ENCODE measurements around the gene PFKP.

Gene PFKP

DNA sequence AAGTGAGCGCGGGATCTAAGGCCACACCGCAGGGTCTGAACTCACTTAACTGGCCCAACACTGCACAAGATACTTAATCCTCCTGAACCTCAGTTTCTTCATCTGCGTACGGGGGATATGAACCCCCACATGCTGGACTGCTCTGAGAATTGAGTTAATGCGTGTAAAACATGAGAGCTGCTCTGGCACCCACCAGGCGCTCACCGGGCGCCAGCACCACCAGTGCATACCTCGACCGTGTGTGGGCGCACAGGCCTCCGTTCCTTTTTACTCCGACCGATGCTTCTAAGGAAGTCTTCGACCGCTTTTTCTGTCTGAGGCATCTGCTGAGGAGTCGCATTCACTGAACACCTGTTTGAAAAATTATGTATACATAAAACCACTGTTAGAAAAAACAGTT, 78.0 kb downstream of the PFKP start:
- TF ChIP-seq, protein P1, sequence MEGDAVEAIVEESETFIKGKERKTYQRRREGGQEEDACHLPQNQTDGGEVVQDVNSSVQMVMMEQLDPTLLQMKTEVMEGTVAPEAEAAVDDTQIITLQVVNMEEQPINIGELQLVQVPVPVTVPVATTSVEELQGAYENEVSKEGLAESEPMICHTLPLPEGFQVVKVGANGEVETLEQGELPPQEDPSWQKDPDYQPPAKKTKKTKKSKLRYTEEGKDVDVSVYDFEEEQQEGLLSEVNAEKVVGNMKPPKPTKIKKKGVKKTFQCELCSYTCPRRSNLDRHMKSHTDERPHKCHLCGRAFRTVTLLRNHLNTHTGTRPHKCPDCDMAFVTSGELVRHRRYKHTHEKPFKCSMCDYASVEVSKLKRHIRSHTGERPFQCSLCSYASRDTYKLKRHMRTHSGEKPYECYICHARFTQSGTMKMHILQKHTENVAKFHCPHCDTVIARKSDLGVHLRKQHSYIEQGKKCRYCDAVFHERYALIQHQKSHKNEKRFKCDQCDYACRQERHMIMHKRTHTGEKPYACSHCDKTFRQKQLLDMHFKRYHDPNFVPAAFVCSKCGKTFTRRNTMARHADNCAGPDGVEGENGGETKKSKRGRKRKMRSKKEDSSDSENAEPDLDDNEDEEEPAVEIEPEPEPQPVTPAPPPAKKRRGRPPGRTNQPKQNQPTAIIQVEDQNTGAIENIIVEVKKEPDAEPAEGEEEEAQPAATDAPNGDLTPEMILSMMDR (IDR thresholded peaks at IDR 0.05; ENCODE audit: insufficient read depth, low read depth, low read length, missing control alignments) = no peak
- H3K4me3 ChIP-seq (ENCODE audit: low read depth, low read length) = no peak overlapping the region
- DNase-seq (ENCODE audit: low read depth) = no peak

DNA sequence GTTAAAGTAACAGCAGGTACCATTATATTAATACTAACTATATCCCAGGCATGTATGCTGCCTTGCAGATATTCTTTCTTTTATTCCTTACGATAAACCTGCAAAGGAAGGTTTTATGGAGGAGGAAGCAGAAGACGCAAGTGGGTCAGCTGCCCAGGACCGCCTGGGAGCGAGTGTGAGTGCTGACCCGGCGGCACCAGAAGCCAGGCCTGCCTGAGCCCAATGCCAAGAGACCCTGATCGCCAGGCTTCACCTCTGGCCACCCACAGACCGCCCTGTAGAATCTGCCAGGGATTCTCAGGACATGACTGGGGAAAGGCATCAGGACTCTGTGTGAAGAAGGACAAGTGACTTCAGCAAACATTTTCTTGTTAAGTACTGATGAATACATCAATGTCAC, 78.9 kb downstream of the PFKP start:
- H3K4me3 ChIP-seq (ENCODE audit: low read depth, low read length) = no peak overlapping the region
- TF ChIP-seq, protein P1 (IDR thresholded peaks at IDR 0.05; ENCODE audit: insufficient read depth, low read depth, low read length, missing control alignments) = no peak
- DNase-seq (ENCODE audit: low read depth) = no peak

DNA sequence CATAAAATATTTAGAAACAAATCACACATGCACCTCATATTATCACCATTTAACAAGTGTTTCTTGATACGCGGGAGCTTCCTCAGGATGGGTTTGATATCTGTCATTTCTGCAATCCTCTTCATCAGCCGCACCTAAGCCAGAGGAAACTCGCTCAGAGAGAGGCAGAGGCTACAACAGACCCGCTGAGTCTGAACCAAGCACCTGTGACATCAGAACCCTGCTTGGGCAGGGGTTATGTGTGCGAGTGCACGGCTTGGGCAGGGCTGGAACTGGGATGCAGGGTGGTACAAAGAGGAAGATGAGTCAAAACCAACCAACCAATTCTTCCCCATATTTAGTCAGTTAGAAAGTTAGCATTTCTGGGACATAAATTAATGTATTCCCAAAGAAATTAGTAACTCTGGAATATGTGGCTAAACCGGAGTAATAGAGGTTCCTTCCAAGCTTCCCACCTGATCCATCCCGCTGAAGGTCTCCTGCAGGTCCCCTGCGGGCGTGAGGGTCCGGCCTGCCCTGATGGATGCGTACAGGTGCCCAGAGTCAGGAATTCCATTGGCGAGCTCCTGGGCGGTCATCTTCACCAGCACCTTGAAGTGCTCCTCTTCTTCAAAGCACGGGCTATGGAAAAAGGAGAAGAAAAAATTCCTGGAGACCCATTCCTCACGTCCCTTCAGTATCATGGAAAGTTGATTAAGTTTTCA, 79.9 kb downstream of the PFKP start:
- H3K4me3 ChIP-seq (ENCODE audit: low read depth, low read length) = no peak overlapping the region
- DNase-seq (ENCODE audit: low read depth) = no peak
- TF ChIP-seq, protein P1 (IDR thresholded peaks at IDR 0.05; ENCODE audit: insufficient read depth, low read depth, low read length, missing control alignments) = no peak

DNA sequence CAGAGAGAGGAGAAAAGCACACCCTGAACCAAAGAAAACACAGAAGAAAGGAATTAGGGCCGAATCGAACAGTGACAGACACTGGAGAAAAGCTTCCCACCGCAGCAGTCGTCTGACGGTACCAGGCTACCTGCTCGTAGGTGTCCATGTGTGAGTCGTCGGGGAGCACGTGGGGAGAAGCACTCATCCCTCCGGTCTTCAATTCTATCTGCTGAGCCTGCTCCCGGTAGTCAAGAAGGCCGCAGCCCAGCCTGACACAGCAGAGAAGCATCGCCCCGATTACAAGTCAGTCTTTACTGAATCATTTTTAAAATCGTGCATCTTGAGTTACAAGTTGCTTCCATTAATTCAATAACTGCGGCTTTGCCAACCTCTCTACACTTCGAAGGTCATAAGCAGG, 80.7 kb downstream of the PFKP start:
- no peak for DNase-seq (ENCODE audit: low read depth)
- TF ChIP-seq, protein P1 (IDR thresholded peaks at IDR 0.05; ENCODE audit: insufficient read depth, low read depth, low read length, missing control alignments) = no peak

DNA sequence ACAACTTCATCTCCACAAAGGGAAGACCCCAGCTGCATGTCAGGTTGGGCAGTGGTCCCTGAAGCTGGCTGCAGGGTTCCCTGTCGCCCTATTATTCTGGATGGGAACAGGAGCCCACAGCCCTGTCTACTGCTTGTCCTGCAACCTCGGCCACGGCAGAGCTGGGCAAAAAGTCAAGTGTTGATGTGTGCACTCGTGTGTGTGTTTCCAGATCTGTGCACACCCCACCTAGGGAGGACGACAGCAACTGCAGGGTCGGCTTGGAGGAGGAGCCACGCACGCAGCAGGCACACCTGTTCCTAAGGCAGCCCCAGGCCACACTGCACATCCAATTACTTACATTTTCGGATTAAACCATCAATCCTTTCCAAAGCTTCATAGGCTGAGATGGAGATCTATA, 81.6 kb downstream of the PFKP start:
- TF ChIP-seq, protein P1 (IDR thresholded peaks at IDR 0.05; ENCODE audit: insufficient read depth, low read depth, low read length, missing control alignments) = no peak

More for the DNA sequence above, 80.7 kb downstream of the PFKP start:
- H3K4me3 ChIP-seq (ENCODE audit: low read depth, low read length) = no peak overlapping the region

DNA sequence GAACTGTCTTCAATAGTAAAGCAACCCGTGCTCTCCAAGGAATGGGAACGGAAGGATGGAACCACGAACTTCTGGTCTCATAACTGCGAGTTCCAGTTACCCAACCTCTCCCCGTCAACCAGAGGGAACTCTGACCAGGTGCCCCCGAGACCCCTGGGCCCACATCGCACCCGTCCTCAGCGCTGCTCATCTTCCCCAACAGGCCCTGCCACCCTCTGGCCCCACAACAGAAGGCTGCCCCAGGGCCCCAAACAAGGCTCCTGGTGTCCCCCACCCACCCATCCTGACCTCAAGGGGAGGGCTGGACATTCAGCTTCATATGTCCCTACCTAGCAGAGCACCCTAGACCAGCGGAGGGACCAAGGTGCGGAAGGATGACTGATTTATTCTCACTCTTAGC, 82.6 kb downstream of the PFKP start:
- TF ChIP-seq, protein P1 (IDR thresholded peaks at IDR 0.05; ENCODE audit: insufficient read depth, low read depth, low read length, missing control alignments) = no peak
- no peak overlapping the region for H3K4me3 ChIP-seq (ENCODE audit: low read depth, low read length)
- no peak for DNase-seq (ENCODE audit: low read depth)

More for the DNA sequence above, 81.6 kb downstream of the PFKP start:
- DNase-seq (ENCODE audit: low read depth) = no peak
- H3K4me3 ChIP-seq (ENCODE audit: low read depth, low read length) = no peak overlapping the region

DNA sequence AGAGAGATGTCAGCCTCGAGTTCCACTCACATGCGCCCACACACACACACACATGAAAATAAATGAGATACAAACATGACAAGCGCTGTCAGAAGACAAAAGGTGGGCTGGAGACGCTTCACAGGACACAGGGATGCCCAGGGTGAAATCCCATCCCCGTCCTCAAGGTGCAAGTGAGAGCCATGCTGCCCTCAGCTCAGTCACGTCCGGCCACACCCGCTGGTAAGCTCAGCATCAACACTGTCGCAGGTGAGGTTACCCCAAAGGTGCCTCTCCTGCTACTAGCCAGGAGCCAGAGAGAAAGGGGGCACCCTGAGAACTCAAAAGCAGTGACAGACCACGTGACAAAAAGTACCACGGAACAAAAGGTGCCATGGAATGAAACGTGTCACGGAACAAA, 83.0 kb downstream of the PFKP start:
- no peak overlapping the region for H3K4me3 ChIP-seq (ENCODE audit: low read depth, low read length)
- TF ChIP-seq, protein P1 (IDR thresholded peaks at IDR 0.05; ENCODE audit: insufficient read depth, low read depth, low read length, missing control alignments) = no peak
- DNase-seq (ENCODE audit: low read depth) = no peak
